Measurements from ENCODE around the gene POLRMT.

Gene POLRMT

GRCh38 chr19:657611-658010, 24.3 kb upstream of the POLRMT start:
- TF ChIP-seq TOX (CRISPR knock-in tag; IDR thresholded peaks at IDR 0.05; ENCODE audit: borderline replicate concordance) (no peak), ARNTL (CRISPR knock-in tag; IDR thresholded peaks at IDR 0.05; ENCODE audit: borderline replicate concordance, low read depth) (no peak), BACH2 (CRISPR knock-in tag; IDR thresholded peaks at IDR 0.05; ENCODE audit: borderline replicate concordance) (no peak), POU6F1 (CRISPR knock-in tag; IDR thresholded peaks at IDR 0.05; ENCODE audit: borderline replicate concordance, low read depth) (no peak), SNAI2 (CRISPR knock-in tag; IDR thresholded peaks at IDR 0.05) (no peak), OSR1 (CRISPR knock-in tag; IDR thresholded peaks at IDR 0.05) (no peak), TSHZ2 (CRISPR knock-in tag; IDR thresholded peaks at IDR 0.05) (no peak), ZFP3 (CRISPR knock-in tag; IDR thresholded peaks at IDR 0.05) (no peak), ISL1 (CRISPR knock-in tag; IDR thresholded peaks at IDR 0.05) (no peak), ZFP30 (CRISPR knock-in tag; IDR thresholded peaks at IDR 0.05) (no peak), RARB (CRISPR knock-in tag; IDR thresholded peaks at IDR 0.05) (no peak), CSDC2 (CRISPR knock-in tag; IDR thresholded peaks at IDR 0.05) (no peak), ESRRG (CRISPR knock-in tag; IDR thresholded peaks at IDR 0.05) (no peak), CSRNP3 (CRISPR knock-in tag; IDR thresholded peaks at IDR 0.05) (no peak), ZNF8 (CRISPR knock-in tag; IDR thresholded peaks at IDR 0.05) (no peak), PATZ1 (CRISPR knock-in tag; IDR thresholded peaks at IDR 0.05; ENCODE audit: borderline replicate concordance) (no peak), CREB5 (CRISPR knock-in tag; IDR thresholded peaks at IDR 0.05; ENCODE audit: low read depth) (no peak), ZC3H10 (CRISPR knock-in tag; IDR thresholded peaks at IDR 0.05) (no peak), TCF4 (CRISPR knock-in tag; IDR thresholded peaks at IDR 0.05; ENCODE audit: borderline replicate concordance) (no peak)
- ATAC-seq, result no peak

- no peak for ATAC-seq
- no peak for TF ChIP-seq PPARA (CRISPR knock-in tag; IDR thresholded peaks at IDR 0.05; ENCODE audit: borderline replicate concordance)
Observed at GRCh38 chr19:656751-657559, 23.6 kb upstream of the POLRMT start.

- no peak for ATAC-seq
- TF ChIP-seq ZFP30 (CRISPR knock-in tag; IDR thresholded peaks at IDR 0.05) (no peak), CSRNP3 (CRISPR knock-in tag; IDR thresholded peaks at IDR 0.05) (no peak), POU6F1 (CRISPR knock-in tag; IDR thresholded peaks at IDR 0.05; ENCODE audit: borderline replicate concordance, low read depth) (no peak), ISL1 (CRISPR knock-in tag; IDR thresholded peaks at IDR 0.05) (no peak), TOX (CRISPR knock-in tag; IDR thresholded peaks at IDR 0.05; ENCODE audit: borderline replicate concordance) (no peak), CREB5 (CRISPR knock-in tag; IDR thresholded peaks at IDR 0.05; ENCODE audit: low read depth) (no peak)
Observed at GRCh38 chr19:655691-656090, 22.4 kb upstream of the POLRMT start.

Measured in SK-N-SH treated with all-trans-retinoic acid at 6 μM for 48 hours (cell line).